Measurements from ENCODE around the gene HNF1B.
A peak's percentile ranks its signal among the peaks of the same experiment; 100 is the strongest.

HNF1B gene

GRCh38 chr17:37742762-37743611 lies 1.9 kb downstream of the HNF1B start:
- no peak overlapping the region for H3K4me3 ChIP-seq (ENCODE audit: low read length)
- no peak for DNase-seq (ENCODE audit: low read depth)
- no peak for TF ChIP-seq CTCF (conservative IDR thresholded peaks at IDR 0.05; ENCODE audit: low read length)

GRCh38 chr17:37742116-37742761 lies 2.6 kb downstream of the HNF1B start:
- DNase-seq (ENCODE audit: low read depth) = no peak
- no peak for TF ChIP-seq CTCF (conservative IDR thresholded peaks at IDR 0.05; ENCODE audit: low read length)
- peak overlapping the region; percentile 45 for H3K4me3 ChIP-seq (ENCODE audit: low read length)

GRCh38 chr17:37741341-37742115 lies 3.3 kb downstream of the HNF1B start:
- no peak for TF ChIP-seq CTCF (conservative IDR thresholded peaks at IDR 0.05; ENCODE audit: low read length)
- H3K4me3 ChIP-seq (ENCODE audit: low read length) = peak overlapping the region; percentile 45
- no peak for DNase-seq (ENCODE audit: low read depth)

GRCh38 chr17:37740915-37741314 lies 3.9 kb downstream of the HNF1B start:
- no peak overlapping the region for H3K4me3 ChIP-seq (ENCODE audit: low read length)
- DNase-seq (ENCODE audit: low read depth) = no peak
- TF ChIP-seq CTCF (conservative IDR thresholded peaks at IDR 0.05; ENCODE audit: low read length) = no peak

- no peak for TF ChIP-seq CTCF (conservative IDR thresholded peaks at IDR 0.05; ENCODE audit: low read length)
- no peak overlapping the region for H3K4me3 ChIP-seq (ENCODE audit: low read length)
- peak; percentile 72 for DNase-seq (ENCODE audit: low read depth)
These were observed 6.9 kb downstream of the HNF1B start for GRCh38 chr17:37737971-37738370.

GRCh38 chr17:37737081-37737480 lies 7.8 kb downstream of the HNF1B start:
- DNase-seq (ENCODE audit: low read depth) = no peak
- peak; percentile 23; the same call in 1 of the 2 replicates for TF ChIP-seq CTCF (conservative IDR thresholded peaks at IDR 0.05; ENCODE audit: low read length)
- no peak overlapping the region for H3K4me3 ChIP-seq (ENCODE audit: low read length)

Measured in AG10803 (cell line).